CD4-positive, alpha-beta memory T cell (primary cell): ENCODE results near the gene DAB2IP. TPM values are rescaled to one million over a fixed set of nuclear protein-coding genes. Genes with fewer than 3 reads are reported as not detected.

Experiments used
- CTCF ChIA-PET: fragments of 350-600 bp; sonication (Branson Sonifier 250); formaldehyde crosslinking; loops from one replicate; lab custom pipeline; 2021; ENCODE audit warnings: inconsistent platforms; ENCODE audit not compliant: partially characterized antibody; lab: Charles Lee
- POLR2A ChIA-PET: fragments of 350-600 bp; sonication (Branson Sonifier 250); formaldehyde crosslinking; loops from one replicate; lab custom pipeline; 2021; ENCODE audit not compliant: partially characterized antibody; lab: Charles Lee
- DNase-seq, 5 donors: peaks; one replicate each; pipeline versions ENCODE4 v3.0.0 to v3.0.0-alpha.2; 2020 to 2022; ENCODE audit warnings: mixed read lengths in 1 of 5
- H3K27ac ChIP-seq: one replicate; pipeline ENCODE4 v1.7.0; 2013; ENCODE audit warnings: low read depth, low read length
- H3K27me3 ChIP-seq: 2 replicates; pipeline ENCODE4 v1.7.0; 2013; ENCODE audit warnings: mild to moderate bottlenecking, low read length, moderate library complexity; ENCODE audit not compliant: insufficient read depth
- H3K36me3 ChIP-seq: 2 replicates; pipeline ENCODE4 v1.7.0; 2013; ENCODE audit warnings: mild to moderate bottlenecking, low read length, moderate library complexity; ENCODE audit not compliant: insufficient read depth
- H3K4me1 ChIP-seq: 2 replicates; pipeline ENCODE4 v1.7.0; 2013; ENCODE audit warnings: mild to moderate bottlenecking, low read length, moderate library complexity; ENCODE audit not compliant: insufficient read depth
- H3K4me3 ChIP-seq, 2 donors: one replicate each; pipeline ENCODE4 v1.7.0; 2013; ENCODE audit warnings: low read length in 2 of 2, mild to moderate bottlenecking in 1 of 2
- H3K9me3 ChIP-seq, 2 donors: one replicate each; pipeline ENCODE4 v1.7.0; 2013; ENCODE audit warnings: low read length in 2 of 2, control low read depth in 1 of 2; ENCODE audit not compliant: control insufficient read depth in 1 of 2
- H3K27ac Mint-ChIP-seq, 7 donors: one replicate each; pipeline ENCODE4 v1.8.0; 2020 to 2021; ENCODE audit warnings: mixed read lengths in 7 of 7, mild to moderate bottlenecking in 6 of 7, inconsistent platforms in 3 of 7, moderate library complexity in 3 of 7
- H3K27me3 Mint-ChIP-seq, 2 donors: one replicate each; pipeline ENCODE4 v1.8.0; 2020 to 2021; ENCODE audit warnings: mixed read lengths in 2 of 2
- H3K36me3 Mint-ChIP-seq, 2 donors: one replicate each; pipeline ENCODE4 v1.8.0; 2020 to 2021; ENCODE audit warnings: mixed read lengths in 2 of 2, inconsistent platforms in 1 of 2, mild to moderate bottlenecking in 1 of 2
- H3K4me1 Mint-ChIP-seq, 4 donors: one replicate each; pipeline ENCODE4 v1.8.0; 2020 to 2021; ENCODE audit warnings: mixed read lengths in 4 of 4, mild to moderate bottlenecking in 1 of 4
- H3K4me3 Mint-ChIP-seq, 8 donors: one replicate each; pipeline ENCODE4 v1.8.0; 2020 to 2021; ENCODE audit warnings: mixed read lengths in 8 of 8, mild to moderate bottlenecking in 7 of 8, moderate library complexity in 6 of 8, inconsistent platforms in 3 of 8
- H3K9me3 Mint-ChIP-seq, 8 donors: one replicate each; pipeline ENCODE4 v1.8.0; 2020 to 2021; ENCODE audit warnings: mixed read lengths in 8 of 8, mild to moderate bottlenecking in 5 of 8, inconsistent platforms in 3 of 8, moderate library complexity in 1 of 8
- intact Hi-C: fragments of 100-400 bp; cut with micrococcal nuclease; formaldehyde crosslinking; loops from one replicate; pipeline ENCODE4 v1.15.1; 2023
- polyA plus RNA-seq, 2 donors: library from polyadenylated mRNA; unstranded; fragments of 300-500 nt; fragmentation: Illumina TruSeq; gene quantifications; one replicate each; pipeline ENCODE4 v1.2.3, GENCODE V29; 2021
- total RNA-seq, 2 experiments: library from RNA; stranded (reverse); gene quantifications; one replicate each; pipeline ENCODE4 v1.2.3, GENCODE V29; 2021

The DAB2IP gene
- total and polyA plus RNA-seq, 4 experiments from 2014 or later = not detected

DNA sequence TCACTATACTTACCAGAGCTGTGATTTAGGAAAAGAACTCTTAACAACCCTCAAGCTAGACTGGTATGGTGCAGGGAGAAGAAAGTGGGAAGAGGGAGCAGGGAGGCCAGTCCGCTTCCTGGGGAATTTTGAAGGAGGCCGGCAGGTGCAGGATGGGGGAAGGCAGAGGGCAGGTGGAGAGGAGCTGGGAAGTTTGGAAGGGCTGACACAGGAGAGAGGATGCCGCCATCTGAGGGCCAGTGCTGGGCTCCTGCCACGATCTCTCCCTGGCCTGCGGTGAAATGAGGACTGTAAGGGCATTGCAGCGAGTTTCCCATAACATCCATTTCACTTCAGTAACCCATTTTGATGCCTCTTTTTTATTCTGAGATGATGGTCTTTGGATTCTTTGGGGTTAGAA is 8.9 kb downstream of the DAB2IP start:
- no peak overlapping the region for H3K27ac Mint-ChIP-seq
- DNase-seq = no peak
- H3K36me3 Mint-ChIP-seq = no peaks in the 10 kb centered on the region
- no peak overlapping the region for H3K4me3 Mint-ChIP-seq
- H3K27me3 Mint-ChIP-seq = peaks cover 16 to 17% of the 10 kb centered on the region in 2 donors
- no peaks in the 10 kb centered on the region for H3K27me3 ChIP-seq
- H3K9me3 Mint-ChIP-seq = no peaks in the 10 kb centered on the region
- no peaks in the 10 kb centered on the region for H3K9me3 ChIP-seq
- H3K4me1 Mint-ChIP-seq = no peaks in the 10 kb centered on the region
- CTCF ChIA-PET = no interaction called here
- no peaks in the 10 kb centered on the region for H3K36me3 ChIP-seq
- no peak overlapping the region for H3K4me3 ChIP-seq
- H3K4me1 ChIP-seq = no peaks in the 10 kb centered on the region
- POLR2A ChIA-PET = no interaction called here
- intact Hi-C loops = no loop called here
- H3K27ac ChIP-seq = no peak overlapping the region

DNA sequence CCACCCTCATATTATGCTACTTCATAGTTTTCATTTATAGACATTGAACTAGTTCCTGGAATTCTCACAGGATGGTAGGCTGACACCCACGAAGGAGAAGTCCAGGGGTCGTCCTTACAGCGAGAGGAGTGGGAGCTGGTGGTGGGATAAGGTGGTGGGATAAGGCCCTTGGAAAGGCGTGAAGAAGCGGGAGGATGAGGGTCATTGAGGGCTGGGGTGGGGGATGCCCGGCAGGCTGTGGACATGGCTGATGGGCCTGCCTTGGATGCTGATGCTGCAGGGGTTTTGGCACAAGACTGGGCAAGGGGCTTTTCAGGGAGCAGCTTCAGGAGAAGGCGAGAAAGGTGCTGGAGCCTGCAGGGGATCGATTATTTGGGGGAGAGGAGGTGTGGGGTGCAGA is 9.4 kb downstream of the DAB2IP start:
- ChIA-PET POLR2A (no interaction called here), CTCF (no interaction called here)
- H3K27me3 ChIP-seq = no peaks in the 10 kb centered on the region
- Mint-ChIP-seq H3K4me1 (no peaks in the 10 kb centered on the region), H3K9me3 (no peaks in the 10 kb centered on the region), H3K4me3 (no peak overlapping the region), H3K27me3 (peaks cover 17 to 18% of the 10 kb centered on the region in 2 donors), H3K36me3 (no peaks in the 10 kb centered on the region), H3K27ac (no peak overlapping the region)
- no peak overlapping the region for H3K27ac ChIP-seq
- intact Hi-C loops = no loop called here
- H3K9me3 ChIP-seq = no peaks in the 10 kb centered on the region
- no peaks in the 10 kb centered on the region for H3K4me1 ChIP-seq
- no peaks in the 10 kb centered on the region for H3K36me3 ChIP-seq
- DNase-seq = no peak
- no peak overlapping the region for H3K4me3 ChIP-seq

DNA sequence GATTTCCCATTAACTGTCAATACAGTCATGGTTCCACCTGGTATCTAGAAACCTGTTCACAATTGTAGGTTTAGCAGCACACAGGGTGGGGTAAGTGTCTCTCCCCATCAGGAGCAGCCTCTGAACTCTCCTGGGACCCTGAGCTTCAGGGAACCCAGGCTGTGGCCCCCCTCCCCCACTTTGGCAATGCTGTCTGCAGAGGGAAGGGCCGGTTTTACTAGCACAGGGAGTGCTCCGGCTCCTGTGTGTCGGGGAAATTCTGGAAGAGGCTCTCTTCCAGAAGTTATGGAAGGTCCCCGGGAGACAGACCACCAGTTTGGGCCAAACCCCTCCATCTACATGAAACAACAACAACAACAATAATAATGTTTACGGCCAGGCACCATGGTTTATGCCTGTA is 9.9 kb downstream of the DAB2IP start:
- ChIA-PET CTCF (no interaction called here), POLR2A (no interaction called here)
- H3K4me3 ChIP-seq = no peak overlapping the region
- Mint-ChIP-seq H3K27me3 (peaks cover 18% of the 10 kb centered on the region in 2 donors), H3K4me1 (no peaks in the 10 kb centered on the region), H3K4me3 (no peak overlapping the region), H3K9me3 (no peaks in the 10 kb centered on the region), H3K36me3 (no peaks in the 10 kb centered on the region), H3K27ac (no peak overlapping the region)
- H3K36me3 ChIP-seq = no peaks in the 10 kb centered on the region
- no peaks in the 10 kb centered on the region for H3K4me1 ChIP-seq
- intact Hi-C loops = no loop called here
- no peaks in the 10 kb centered on the region for H3K9me3 ChIP-seq
- no peak overlapping the region for H3K27ac ChIP-seq
- no peak for DNase-seq
- no peaks in the 10 kb centered on the region for H3K27me3 ChIP-seq

DNA sequence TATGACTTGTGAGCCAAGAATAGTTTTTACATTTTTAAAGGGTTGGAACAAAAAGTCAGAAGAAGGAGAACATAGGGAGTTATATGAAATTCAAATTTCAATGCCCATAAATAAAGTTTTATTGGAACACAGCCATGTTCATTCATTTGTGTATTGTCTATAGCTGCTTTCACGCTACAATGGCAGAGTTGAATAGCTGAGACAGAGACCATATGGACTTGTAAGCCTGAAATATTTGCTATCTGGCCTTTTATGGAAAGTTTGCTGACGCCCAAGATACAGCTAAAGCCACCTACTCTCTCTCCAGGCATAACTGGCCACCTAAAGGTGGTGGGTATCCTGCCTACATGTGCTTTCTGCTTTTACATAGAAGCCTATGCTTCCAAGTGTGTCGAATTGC is 10.9 kb downstream of the DAB2IP start:
- no peaks in the 10 kb centered on the region for H3K9me3 Mint-ChIP-seq
- H3K4me1 ChIP-seq = no peaks in the 10 kb centered on the region
- H3K27ac Mint-ChIP-seq = no peak overlapping the region
- no peaks in the 10 kb centered on the region for H3K9me3 ChIP-seq
- no peaks in the 10 kb centered on the region for H3K36me3 Mint-ChIP-seq
- no peaks in the 10 kb centered on the region for H3K27me3 ChIP-seq
- POLR2A ChIA-PET = no interaction called here
- CTCF ChIA-PET = no interaction called here
- intact Hi-C loops = no loop called here
- H3K27me3 Mint-ChIP-seq = peaks cover 14 to 16% of the 10 kb centered on the region in 2 donors
- DNase-seq = no peak
- no peak overlapping the region for H3K27ac ChIP-seq
- H3K36me3 ChIP-seq = no peaks in the 10 kb centered on the region
- H3K4me3 ChIP-seq = no peak overlapping the region
- H3K4me3 Mint-ChIP-seq = no peak overlapping the region
- H3K4me1 Mint-ChIP-seq = no peaks in the 10 kb centered on the region

DNA sequence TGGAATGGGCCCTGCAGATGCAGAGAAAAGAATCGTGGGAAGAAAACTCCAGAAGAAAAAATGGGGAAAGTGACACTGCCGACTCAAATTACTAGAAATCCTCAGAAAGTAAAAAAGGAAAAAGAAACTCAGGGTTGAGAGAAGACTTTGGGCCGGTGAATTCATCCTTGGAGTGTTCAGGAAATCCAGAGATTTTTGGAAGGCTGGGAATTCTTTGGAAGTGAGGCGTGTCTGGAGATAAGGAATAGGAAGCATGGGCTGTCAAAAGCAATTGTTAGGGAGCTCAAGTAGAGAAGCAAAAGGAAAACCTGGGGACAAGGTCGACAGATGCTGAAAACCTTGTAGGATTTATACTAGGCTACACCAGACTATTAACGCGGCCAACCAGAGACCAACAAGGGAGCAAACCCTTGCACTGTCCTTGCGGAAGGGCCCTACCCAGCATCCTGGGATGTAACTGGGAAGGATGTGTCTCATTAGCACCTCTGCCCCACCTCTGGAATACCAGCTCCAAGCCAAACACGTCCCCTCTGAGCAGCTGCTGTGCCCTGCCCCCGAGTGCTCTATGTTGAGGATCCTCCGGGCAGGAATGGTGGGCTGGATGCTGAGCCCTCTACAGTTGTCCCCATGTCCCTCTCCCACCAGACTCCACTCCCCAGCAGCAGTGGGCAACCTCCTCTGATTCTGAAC is 11.6 kb downstream of the DAB2IP start:
- ChIA-PET CTCF (no interaction called here), POLR2A (no interaction called here)
- intact Hi-C loops = no loop called here
- H3K4me1 ChIP-seq = no peaks in the 10 kb centered on the region
- no peak overlapping the region for H3K27ac ChIP-seq
- H3K36me3 Mint-ChIP-seq = no peaks in the 10 kb centered on the region
- H3K9me3 Mint-ChIP-seq = no peaks in the 10 kb centered on the region
- no peak overlapping the region for H3K27ac Mint-ChIP-seq
- no peak overlapping the region for H3K4me3 ChIP-seq
- H3K4me3 Mint-ChIP-seq = peak overlapping the region in 1 of 8 donors; percentile 20
- H3K27me3 Mint-ChIP-seq = peaks cover 11 to 16% of the 10 kb centered on the region in 2 donors
- no peaks in the 10 kb centered on the region for H3K36me3 ChIP-seq
- H3K27me3 ChIP-seq = no peaks in the 10 kb centered on the region
- DNase-seq = no peak
- no peaks in the 10 kb centered on the region for H3K4me1 Mint-ChIP-seq
- H3K9me3 ChIP-seq = no peaks in the 10 kb centered on the region

DNA sequence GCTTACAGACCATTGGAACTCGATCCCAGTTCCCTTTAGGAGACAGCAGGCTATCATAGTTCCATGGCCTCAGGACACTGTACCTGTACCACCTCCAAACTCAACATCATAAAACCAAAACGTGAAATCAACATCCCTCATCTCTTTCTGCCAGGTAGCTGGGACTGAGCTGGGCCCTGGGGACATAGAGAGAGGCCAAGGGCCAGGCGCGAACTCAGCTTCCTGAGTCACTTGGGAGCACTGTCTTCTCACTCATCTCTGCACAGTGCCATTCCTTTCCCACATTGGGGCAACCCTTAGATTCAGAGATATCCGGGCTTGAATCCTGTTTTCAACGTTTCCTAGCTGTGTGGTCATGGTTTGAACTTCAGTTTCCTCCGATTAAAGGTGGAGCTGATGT is 12.2 kb downstream of the DAB2IP start:
- intact Hi-C loops = no loop called here
- Mint-ChIP-seq H3K4me3 (no peak overlapping the region), H3K36me3 (no peaks in the 10 kb centered on the region), H3K4me1 (no peaks in the 10 kb centered on the region), H3K27ac (no peak overlapping the region), H3K27me3 (peaks cover 11 to 16% of the 10 kb centered on the region in 2 donors), H3K9me3 (no peaks in the 10 kb centered on the region)
- Histone ChIP-seq H3K9me3 (no peaks in the 10 kb centered on the region), H3K27ac (no peak overlapping the region), H3K4me3 (no peak overlapping the region), H3K4me1 (no peaks in the 10 kb centered on the region), H3K36me3 (no peaks in the 10 kb centered on the region), H3K27me3 (no peaks in the 10 kb centered on the region)
- ChIA-PET CTCF (no interaction called here), POLR2A (no interaction called here)
- DNase-seq = no peak

DNA sequence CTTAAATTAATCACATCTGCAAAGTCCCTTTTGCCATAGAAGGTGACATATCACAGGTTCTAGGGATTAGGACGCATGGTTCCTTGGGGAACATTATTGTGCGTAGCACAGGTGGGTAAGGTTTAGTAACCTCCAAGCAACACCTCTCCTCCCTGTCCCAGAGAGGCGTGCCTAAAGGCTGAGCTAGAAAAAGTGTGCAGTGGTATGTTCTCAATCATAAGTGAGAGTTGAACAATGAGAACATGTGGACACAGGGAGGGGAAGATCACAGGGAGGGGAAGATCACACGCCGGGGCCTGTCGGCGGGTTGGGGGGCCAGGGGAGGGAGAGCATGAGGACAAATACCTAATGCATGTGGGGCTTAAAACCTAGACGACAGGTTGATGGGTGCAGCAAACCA is 14.9 kb downstream of the DAB2IP start:
- H3K27me3 Mint-ChIP-seq = peaks cover 17 to 24% of the 10 kb centered on the region in 2 donors
- Histone ChIP-seq H3K27ac (no peak overlapping the region), H3K27me3 (no peaks in the 10 kb centered on the region), H3K36me3 (no peaks in the 10 kb centered on the region), H3K9me3 (no peaks in the 10 kb centered on the region), H3K4me3 (no peak overlapping the region), H3K4me1 (no peaks in the 10 kb centered on the region)
- no peaks in the 10 kb centered on the region for H3K4me1 Mint-ChIP-seq
- peaks cover 0 to 3% (median 0%) of the 10 kb centered on the region in 8 donors for H3K9me3 Mint-ChIP-seq
- no peak overlapping the region for H3K4me3 Mint-ChIP-seq
- intact Hi-C loops = no loop called here
- no peaks in the 10 kb centered on the region for H3K36me3 Mint-ChIP-seq
- CTCF ChIA-PET = no interaction called here
- H3K27ac Mint-ChIP-seq = no peak overlapping the region
- DNase-seq = no peak
- POLR2A ChIA-PET = no interaction called here
